Measurements from ENCODE around the gene PEDS1. TPM values are rescaled to one million over a fixed set of nuclear protein-coding genes. Genes with fewer than 3 reads are reported as not detected.

Gene PEDS1
- total and polyA plus RNA-seq, 2 of the 13 experiments (the other 11 are each of a cell fraction or from before 2014, with no cell fraction given): 30.5 to 93.9 TPM

DNA sequence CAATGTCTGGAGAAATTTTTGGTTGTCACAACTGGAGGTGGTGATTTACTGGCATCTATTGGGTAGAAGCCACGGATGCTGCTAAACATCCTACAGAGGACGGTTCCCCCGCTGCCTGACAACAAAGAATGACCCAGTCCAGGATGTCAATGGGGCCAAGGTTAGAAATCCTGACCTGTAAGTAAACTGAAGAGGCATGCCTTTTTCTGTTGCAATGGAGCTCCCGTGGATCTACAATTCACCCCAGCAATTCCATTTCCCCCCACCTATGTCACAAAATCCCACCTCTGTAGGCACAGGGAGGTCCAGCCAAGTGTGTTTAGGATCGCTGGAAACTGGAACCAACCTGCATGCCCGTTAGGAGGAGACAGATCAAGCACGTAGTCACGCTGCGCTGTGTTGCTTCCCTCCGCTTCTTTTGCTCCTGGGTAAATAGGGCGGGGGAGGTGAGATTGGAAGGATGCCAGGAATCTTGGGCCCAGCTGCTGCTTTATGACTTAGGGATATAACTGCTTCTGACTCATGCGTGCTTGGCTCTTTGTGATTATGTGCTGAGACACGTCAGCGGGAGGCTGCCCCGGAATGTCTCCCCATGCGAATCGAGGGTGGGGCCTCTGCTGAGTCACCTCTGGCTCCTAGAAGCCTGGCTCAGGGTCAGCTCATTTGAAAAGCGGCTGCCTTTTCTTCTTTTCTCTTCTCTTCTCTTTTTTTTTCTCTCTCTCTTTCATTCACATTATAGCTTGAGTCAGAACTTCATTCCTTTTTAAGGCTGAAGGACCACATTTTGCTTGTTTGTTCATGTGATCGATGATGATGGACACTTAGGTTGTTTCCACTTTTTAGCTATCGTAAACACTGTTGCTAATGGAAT lies 12.4 kb upstream of the PEDS1 start (continued):
- TF ChIP-seq, protein P1, sequence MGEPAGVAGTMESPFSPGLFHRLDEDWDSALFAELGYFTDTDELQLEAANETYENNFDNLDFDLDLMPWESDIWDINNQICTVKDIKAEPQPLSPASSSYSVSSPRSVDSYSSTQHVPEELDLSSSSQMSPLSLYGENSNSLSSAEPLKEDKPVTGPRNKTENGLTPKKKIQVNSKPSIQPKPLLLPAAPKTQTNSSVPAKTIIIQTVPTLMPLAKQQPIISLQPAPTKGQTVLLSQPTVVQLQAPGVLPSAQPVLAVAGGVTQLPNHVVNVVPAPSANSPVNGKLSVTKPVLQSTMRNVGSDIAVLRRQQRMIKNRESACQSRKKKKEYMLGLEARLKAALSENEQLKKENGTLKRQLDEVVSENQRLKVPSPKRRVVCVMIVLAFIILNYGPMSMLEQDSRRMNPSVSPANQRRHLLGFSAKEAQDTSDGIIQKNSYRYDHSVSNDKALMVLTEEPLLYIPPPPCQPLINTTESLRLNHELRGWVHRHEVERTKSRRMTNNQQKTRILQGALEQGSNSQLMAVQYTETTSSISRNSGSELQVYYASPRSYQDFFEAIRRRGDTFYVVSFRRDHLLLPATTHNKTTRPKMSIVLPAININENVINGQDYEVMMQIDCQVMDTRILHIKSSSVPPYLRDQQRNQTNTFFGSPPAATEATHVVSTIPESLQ (CRISPR knock-in tag; conservative IDR thresholded peaks at IDR 0.05): no peak
- TF ChIP-seq ZNF33B (CRISPR knock-in tag; IDR thresholded peaks at IDR 0.05): peak; percentile 69; the same call in 1 of the 2 replicates
- TF ChIP-seq ZNF674 (CRISPR knock-in tag; IDR thresholded peaks at IDR 0.05; ENCODE audit: low read depth): no peak
- TF ChIP-seq, protein P2, sequence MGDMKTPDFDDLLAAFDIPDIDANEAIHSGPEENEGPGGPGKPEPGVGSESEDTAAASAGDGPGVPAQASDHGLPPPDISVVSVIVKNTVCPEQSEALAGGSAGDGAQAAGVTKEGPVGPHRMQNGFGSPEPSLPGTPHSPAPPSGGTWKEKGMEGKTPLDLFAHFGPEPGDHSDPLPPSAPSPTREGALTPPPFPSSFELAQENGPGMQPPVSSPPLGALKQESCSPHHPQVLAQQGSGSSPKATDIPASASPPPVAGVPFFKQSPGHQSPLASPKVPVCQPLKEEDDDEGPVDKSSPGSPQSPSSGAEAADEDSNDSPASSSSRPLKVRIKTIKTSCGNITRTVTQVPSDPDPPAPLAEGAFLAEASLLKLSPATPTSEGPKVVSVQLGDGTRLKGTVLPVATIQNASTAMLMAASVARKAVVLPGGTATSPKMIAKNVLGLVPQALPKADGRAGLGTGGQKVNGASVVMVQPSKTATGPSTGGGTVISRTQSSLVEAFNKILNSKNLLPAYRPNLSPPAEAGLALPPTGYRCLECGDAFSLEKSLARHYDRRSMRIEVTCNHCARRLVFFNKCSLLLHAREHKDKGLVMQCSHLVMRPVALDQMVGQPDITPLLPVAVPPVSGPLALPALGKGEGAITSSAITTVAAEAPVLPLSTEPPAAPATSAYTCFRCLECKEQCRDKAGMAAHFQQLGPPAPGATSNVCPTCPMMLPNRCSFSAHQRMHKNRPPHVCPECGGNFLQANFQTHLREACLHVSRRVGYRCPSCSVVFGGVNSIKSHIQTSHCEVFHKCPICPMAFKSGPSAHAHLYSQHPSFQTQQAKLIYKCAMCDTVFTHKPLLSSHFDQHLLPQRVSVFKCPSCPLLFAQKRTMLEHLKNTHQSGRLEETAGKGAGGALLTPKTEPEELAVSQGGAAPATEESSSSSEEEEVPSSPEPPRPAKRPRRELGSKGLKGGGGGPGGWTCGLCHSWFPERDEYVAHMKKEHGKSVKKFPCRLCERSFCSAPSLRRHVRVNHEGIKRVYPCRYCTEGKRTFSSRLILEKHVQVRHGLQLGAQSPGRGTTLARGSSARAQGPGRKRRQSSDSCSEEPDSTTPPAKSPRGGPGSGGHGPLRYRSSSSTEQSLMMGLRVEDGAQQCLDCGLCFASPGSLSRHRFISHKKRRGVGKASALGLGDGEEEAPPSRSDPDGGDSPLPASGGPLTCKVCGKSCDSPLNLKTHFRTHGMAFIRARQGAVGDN (CRISPR knock-in tag; IDR thresholded peaks at IDR 0.05): peak; percentile 91
- peak; percentile 90 for TF ChIP-seq ZNF205 (CRISPR knock-in tag; IDR thresholded peaks at IDR 0.05)
- TF ChIP-seq GATAD2A (CRISPR knock-in tag; IDR thresholded peaks at IDR 0.05): peak; percentile 92
- TF ChIP-seq, protein P3, sequence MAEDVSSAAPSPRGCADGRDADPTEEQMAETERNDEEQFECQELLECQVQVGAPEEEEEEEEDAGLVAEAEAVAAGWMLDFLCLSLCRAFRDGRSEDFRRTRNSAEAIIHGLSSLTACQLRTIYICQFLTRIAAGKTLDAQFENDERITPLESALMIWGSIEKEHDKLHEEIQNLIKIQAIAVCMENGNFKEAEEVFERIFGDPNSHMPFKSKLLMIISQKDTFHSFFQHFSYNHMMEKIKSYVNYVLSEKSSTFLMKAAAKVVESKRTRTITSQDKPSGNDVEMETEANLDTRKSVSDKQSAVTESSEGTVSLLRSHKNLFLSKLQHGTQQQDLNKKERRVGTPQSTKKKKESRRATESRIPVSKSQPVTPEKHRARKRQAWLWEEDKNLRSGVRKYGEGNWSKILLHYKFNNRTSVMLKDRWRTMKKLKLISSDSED (CRISPR knock-in tag; IDR thresholded peaks at IDR 0.05): no peak
- TF ChIP-seq, protein P4, sequence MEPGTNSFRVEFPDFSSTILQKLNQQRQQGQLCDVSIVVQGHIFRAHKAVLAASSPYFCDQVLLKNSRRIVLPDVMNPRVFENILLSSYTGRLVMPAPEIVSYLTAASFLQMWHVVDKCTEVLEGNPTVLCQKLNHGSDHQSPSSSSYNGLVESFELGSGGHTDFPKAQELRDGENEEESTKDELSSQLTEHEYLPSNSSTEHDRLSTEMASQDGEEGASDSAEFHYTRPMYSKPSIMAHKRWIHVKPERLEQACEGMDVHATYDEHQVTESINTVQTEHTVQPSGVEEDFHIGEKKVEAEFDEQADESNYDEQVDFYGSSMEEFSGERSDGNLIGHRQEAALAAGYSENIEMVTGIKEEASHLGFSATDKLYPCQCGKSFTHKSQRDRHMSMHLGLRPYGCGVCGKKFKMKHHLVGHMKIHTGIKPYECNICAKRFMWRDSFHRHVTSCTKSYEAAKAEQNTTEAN (CRISPR knock-in tag; conservative IDR thresholded peaks at IDR 0.05): no peak; the same call in 1 of the 2 replicates
- TF ChIP-seq, protein P5, sequence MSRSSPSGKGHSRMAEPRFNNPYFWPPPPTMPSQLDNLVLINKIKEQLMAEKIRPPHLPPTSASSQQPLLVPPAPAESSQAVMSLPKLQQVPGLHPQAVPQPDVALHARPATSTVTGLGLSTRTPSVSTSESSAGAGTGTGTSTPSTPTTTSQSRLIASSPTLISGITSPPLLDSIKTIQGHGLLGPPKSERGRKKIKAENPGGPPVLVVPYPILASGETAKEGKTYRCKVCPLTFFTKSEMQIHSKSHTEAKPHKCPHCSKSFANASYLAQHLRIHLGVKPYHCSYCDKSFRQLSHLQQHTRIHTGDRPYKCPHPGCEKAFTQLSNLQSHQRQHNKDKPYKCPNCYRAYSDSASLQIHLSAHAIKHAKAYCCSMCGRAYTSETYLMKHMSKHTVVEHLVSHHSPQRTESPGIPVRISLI (CRISPR knock-in tag; IDR thresholded peaks at IDR 0.05; ENCODE audit: borderline replicate concordance): peak; percentile 64
- no peak for TF ChIP-seq MBNL3 (CRISPR knock-in tag; conservative IDR thresholded peaks at IDR 0.05)
- TF ChIP-seq, protein P6, sequence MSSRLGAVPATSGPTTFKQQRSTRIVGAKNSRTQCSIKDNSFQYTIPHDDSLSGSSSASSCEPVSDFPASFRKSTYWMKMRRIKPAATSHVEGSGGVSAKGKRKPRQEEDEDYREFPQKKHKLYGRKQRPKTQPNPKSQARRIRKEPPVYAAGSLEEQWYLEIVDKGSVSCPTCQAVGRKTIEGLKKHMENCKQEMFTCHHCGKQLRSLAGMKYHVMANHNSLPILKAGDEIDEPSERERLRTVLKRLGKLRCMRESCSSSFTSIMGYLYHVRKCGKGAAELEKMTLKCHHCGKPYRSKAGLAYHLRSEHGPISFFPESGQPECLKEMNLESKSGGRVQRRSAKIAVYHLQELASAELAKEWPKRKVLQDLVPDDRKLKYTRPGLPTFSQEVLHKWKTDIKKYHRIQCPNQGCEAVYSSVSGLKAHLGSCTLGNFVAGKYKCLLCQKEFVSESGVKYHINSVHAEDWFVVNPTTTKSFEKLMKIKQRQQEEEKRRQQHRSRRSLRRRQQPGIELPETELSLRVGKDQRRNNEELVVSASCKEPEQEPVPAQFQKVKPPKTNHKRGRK (CRISPR knock-in tag; IDR thresholded peaks at IDR 0.05): peak; percentile 74
- no peak for TF ChIP-seq ZNF83 (CRISPR knock-in tag; IDR thresholded peaks at IDR 0.05; ENCODE audit: borderline replicate concordance)
- peak; percentile 95 for TF ChIP-seq ZNF607 (CRISPR knock-in tag; IDR thresholded peaks at IDR 0.05; ENCODE audit: borderline replicate concordance)
- TF ChIP-seq ZNF557 (CRISPR knock-in tag; IDR thresholded peaks at IDR 0.05): peak; percentile 94; the same call in 1 of the 2 replicates
- TF ChIP-seq TBX2 (CRISPR knock-in tag; IDR thresholded peaks at IDR 0.05; ENCODE audit: borderline replicate concordance): peak; percentile 99
- no peak; the same call in none of the 2 replicates for TF ChIP-seq ZNF143 (CRISPR knock-in tag; IDR thresholded peaks at IDR 0.05)

Data from HepG2 (cell line).